A673 (cell line): Measurements from ENCODE around the gene CAMK4.

Source experiments
- CTCF ChIP-seq: fragments of 300-800, 200-600 bp; sonication (generic); conservative IDR thresholded peaks from 2 replicates; pipeline ENCODE4 v1.5.1; 2017; ENCODE audit warnings: low read depth, mild to moderate bottlenecking, antibody characterized with exemption, low read length, moderate library complexity, mixed read lengths
- EZH2 ChIP-seq: fragments of 200-600 bp; sonication (generic); IDR thresholded peaks from 2 replicates; pipeline ENCODE4 v1.6.1; 2017; ENCODE audit warnings: borderline replicate concordance, low read depth, mild to moderate bottlenecking, mixed read lengths, antibody characterized with exemption, low read length; ENCODE audit not compliant: poor library complexity, severe bottlenecking

GRCh38 chr5:111407562-111407961 lies 183.4 kb downstream of the CAMK4 start:
- TF ChIP-seq CTCF, result no peak
- no peak for TF ChIP-seq EZH2
